GM21717 (cell line): ENCODE data around the gene CFAP46.

ENCODE experiments used
- ATAC-seq: cut with Tn5 transposase; IDR thresholded peaks from one replicate; pipeline ENCODE4 v1.9.1; 2021; ENCODE audit warnings: mild to moderate bottlenecking, moderate library complexity; ENCODE audit not compliant: unreplicated experiment

The CFAP46 gene

GRCh38 chr10:132942101-132943057 is at the start of gene CFAP46:
Gene CFAP46, minus strand, starts transcription at chr10:132942570. Its CDS starts 86 bp downstream, at chr10:132942484.
- ATAC-seq = no peak

DNA sequence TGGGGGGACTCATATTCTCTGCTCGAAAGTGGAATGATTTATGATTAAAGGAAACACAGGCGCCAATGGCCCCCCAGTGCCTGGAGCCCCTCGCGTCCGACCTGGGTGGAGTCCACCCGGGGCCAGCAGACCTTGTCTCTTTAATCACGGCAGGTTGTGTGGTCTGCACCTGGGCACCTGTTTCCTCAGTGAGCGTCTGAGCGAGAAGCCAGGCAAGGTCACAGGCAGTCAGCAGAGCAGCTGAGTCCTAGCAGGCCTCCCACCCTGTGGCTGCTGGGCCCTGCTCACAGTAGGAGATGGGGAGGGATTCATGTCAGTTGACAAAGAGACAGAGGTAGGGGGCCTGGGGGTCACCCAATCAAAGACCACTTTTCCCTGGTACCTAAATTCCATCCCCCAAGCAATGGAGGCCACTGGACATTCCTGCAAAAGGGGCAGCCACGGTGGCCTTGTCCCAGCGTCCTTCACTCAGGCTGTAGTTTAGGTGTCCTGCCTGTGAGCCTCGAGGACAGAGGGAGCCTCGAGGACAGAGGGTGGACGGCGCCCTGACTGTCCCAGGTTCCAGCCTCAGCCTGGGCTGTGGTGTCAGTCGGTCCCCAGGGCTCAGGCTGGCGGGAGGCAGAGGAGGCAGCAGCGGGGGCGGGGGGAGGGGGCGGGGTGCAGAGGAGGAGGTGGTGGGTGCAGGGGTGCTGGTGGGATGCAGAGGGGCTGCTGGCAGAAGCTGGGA is 49.5 kb upstream of the CFAP46 start:
- no peak for ATAC-seq

GRCh38 chr10:132990684-132991545 is 48.5 kb upstream of the CFAP46 start:
- ATAC-seq = no peak

DNA sequence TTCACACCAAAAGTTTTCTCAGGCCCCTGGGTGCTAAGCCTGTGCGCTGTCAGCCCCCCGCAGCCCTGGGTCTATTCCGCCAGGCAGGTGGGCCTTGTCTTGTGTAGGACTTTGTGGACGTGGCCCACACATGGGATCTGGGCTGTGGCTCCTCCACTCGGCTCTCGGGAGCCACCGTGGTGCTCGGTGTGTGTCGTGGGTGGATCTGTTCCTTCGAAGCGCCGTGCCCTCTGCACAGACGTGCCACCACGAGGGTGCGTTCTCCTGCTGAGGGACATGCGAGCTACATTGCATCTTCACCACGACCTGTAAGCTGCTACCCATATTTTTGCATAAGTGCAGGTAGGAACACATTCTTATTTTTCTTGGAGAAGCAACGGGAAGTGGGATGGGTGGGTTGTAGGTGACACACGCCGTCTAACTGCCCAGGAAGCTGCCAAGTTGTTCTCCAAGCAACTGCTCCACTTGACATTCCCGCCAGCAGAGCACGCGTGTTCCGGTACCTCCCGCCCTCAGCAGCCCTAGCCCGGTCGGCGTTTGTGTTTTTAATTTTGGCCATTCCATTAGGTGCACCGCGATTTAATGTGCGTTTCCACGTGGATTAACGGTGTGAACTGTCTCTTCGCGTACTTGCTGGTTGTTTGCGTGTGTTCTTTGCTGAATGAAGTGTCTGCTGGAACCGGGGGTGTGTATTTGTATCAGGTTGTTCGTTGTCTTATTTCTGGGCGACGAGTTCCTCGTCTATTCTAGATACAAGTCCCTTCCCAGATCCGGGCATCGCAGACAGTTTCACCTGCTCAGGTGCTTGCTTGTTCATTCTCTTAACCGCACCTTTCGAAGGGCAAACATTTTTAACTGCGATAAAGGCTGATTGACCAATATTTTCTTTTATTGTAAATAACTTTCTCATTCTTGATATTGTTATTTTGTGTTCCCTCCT is 47.4 kb upstream of the CFAP46 start:
- no peak for ATAC-seq

DNA sequence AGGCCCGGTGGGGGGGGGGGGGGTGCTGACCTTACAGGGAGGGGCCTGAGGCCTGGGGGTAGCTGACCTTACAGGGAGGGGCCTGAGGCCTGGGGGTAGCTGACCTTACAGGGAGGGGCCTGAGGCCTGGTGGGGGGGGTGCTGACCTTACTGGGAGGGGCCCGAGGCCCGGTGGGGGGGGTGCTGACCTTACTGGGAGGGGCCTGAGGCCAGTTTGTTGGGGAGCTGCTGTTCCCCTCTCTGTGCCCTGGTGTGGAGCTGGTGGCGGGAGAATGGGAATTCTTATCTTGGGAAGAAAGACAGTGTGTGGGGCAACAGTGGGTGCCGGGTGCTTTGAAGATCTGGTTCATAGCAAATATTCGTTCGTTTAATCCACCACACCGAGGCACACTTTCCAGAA is 46.6 kb upstream of the CFAP46 start:
- ATAC-seq = no peak

GRCh38 chr10:132987671-132988571 is 45.6 kb upstream of the CFAP46 start:
- no peak for ATAC-seq

DNA sequence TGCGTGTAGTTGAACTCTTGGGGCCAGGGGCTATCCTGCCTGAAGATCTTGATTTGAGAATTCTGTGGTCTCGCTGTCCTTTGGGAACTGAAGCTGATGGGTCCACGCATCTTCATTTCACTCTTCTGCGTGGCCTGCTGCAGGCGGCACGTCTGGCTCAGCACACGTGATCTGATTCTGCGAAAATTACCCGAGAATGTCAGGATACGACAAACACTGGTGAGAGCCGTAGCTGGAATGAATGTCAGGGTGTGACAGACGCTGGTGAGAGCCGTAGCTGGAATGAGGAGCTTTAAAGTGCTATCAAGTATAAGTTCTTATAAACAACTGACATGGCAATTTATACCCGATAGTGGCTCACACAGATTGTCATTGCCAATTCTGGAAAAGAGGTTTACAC is 44.6 kb upstream of the CFAP46 start:
- no peak for ATAC-seq

DNA sequence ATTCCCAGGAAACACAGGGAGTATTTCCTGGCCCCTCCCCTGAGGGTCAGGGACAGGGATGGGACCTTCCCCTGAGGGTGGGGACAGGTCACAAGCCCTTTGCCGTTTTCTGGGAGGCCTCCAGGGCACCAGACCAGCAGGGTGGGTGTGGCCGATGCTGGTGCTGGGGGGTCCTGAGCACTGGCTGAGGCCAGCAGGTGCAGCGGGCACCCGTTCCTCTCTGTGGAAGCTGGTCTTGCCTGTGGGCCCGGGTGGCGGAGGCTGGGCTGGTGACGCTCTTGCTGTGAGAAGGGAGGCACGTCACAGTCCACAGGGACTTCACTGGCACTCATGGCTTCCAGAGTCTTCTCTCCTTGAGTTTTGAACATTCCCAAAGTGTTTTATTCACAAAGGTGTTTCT is 44.2 kb upstream of the CFAP46 start:
- no peak for ATAC-seq

GRCh38 chr10:132986076-132986475 is 43.7 kb upstream of the CFAP46 start:
- no peak for ATAC-seq

DNA sequence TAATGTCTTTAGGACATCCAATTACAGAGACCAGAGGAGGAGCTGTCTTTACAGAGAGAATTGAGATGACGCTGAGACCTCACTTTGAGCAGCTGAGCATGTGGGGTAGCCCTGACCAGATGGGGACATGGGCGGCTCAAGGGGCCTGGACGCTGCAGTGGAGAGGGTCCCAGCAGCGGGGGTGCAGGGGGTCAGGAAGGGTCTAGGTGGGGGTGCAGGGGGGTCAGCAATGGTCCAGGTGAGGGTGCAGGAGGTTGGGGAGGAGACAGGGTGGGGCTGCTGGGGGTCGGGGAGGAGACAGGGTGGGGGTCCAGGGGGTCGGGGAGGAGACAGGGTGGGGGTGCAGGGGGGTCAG is 43.2 kb upstream of the CFAP46 start:
- ATAC-seq = no peak

DNA sequence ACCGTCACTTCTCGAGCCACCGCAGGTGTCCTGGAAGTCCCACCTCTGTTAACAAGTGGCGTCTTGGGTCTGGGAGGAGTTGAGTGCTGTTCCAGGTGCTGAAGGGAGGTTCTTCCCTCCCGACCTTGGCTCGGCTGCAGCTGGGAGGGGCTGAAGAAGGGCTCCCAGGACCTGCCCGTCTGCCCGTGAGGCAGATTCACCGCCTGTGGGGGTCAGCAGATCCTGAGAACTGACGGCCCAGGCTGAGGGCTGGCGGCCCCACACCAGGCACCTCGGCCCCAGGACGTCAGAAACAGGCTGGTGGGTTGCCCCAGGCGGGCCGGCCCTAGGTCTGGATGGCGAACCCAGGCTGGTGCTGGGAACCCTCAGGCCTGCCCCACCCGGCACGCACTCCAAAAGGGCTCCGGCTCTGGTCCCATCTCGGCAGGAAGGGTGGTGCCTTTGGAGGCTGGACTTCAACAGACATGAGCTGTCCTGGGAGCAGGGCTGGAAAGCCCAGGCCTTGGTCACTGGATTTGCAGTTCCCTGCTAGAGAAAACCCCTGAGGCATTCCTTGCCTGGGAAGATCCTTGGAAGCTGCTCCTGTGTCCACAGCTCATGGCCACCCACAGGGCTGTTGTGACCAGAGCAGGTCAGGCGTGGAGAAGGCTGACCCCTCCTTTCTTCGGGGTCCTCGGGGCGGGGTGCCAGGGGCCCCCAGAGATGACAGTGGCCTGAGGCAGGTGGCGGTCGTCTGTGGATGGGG is 42.6 kb upstream of the CFAP46 start:
- ATAC-seq = no peak

DNA sequence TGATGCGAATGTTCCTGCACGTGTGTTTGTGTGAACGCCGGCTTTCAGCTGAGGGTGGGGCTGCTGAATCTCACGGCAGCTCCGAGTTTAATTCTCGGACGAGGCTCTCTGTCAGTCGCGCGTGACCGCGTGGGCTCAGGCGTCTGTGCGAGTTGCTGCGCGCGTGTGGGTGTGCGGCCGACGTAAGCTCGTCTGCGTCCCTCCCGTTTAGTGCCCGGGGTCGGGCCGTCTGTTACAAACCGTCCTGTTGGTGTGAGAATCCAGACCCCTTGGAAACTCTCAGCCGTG is 41.6 kb upstream of the CFAP46 start:
- no peak for ATAC-seq

DNA sequence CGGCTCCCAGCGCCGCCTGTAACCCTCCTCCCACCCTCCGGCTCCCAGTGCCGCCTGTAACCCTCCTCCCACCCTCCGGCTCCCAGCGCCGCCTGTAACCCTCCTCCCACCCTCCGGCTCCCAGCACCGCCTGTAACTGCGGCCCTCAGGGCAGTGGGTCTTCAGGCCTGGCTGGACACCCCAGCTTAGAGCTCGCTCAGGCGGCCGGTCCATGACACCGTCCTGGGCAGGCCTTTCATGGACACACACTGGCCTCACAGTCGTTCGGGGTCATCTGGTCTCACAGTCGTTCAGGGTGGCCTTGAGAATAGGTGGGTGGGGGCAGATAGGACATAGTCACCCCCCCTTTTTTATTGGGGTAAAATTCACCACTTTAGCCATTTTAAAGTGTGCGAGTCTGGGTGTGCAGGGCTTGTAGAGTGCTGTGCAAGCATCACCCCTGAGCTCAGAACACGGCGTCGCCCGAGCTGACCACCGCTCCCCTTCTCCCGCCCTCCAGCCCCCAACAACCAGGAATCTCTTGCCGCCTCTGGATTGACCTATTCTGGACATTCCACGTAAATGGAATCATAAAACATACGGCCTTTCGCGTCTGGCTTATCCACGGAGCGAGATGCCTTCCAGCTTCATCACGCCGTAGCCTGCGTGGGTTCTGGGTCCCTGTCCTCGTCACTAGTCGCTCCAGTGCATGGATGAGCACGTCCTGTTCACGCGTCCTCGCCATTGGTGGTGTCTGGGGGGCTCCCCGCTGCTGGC is 41.1 kb upstream of the CFAP46 start:
- ATAC-seq = no peak

DNA sequence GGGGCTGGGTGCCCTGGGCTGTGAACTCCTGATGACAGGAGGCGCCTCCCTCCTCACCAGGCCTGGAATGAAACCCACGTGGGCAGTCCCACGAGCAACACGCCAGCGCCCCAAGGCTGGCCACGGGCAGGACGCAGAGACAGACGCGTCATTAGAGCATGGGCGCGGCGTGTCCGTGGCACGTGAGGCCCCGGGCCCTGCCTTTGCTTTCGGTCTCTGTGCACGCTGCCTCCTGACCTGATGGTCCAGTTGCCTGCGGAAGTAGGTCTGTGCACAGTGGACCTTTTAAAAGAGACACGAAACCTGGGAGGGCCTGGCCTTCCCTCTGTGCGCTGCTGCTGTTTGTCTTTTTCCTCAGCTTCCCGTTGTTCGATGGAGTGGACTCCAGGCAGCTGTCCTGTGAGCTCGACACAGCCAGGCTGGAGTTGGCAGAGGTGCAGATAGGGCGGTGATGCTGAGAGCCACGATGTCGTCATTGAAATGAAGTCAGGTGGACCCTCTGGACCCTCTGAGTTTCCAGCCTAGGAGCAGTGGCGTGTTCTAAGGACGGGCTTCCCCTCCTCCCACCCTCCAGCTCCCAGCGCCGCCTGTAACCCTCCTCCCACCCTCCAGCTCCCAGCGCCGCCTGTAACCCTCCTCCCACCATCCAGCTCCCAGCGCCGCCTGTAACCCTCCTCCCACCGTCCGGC is 40.1 kb upstream of the CFAP46 start:
- ATAC-seq = no peak

DNA sequence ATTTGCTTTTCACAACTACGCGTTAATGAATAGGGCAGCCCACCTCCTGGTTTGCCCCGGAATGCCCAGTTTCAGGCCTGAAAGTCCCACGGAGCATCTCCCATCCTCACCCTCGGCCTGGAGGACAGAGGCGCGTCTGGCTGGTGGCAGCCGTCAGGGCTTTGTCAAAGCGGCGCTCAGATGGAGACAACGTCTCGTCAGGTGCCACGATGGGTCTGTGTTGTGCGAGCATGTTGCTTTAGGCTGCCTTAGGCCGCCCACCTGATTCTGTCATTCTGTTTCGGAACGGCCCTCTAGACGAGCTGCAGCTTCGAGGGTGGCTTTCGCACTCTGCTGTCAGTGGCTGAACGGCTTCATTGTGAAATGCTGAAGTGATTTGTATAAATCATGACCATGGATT is 39.4 kb upstream of the CFAP46 start:
- ATAC-seq = no peak

- ATAC-seq = no peak
These were observed 38.8 kb upstream of the CFAP46 start for GRCh38 chr10:132981173-132981555.

GRCh38 chr10:132980426-132981172 is 38.2 kb upstream of the CFAP46 start:
- no peak for ATAC-seq
